SK-N-SH treated with all-trans-retinoic acid at 6 μM for 48 hours (cell line): ENCODE data around the gene MEIS2.

ENCODE experiments used
- ATAC-seq: fragments of 200-7000 bp; cut with Tn5 transposase; 3 replicates; pipeline ENCODE4 v1.9.1; 2020; ENCODE audit warnings: mild to moderate bottlenecking, moderate library complexity
- ARNTL ChIP-seq: fragments of 450-650 bp; formaldehyde crosslinking; IDR thresholded peaks from 2 replicates; pipeline ENCODE4 v1.5.0; 2020; ENCODE audit warnings: low read depth, mild to moderate bottlenecking, moderate library complexity, borderline replicate concordance
- BACH2 ChIP-seq: fragments of 250-450 bp; sonication (Bioruptor Pico); IDR thresholded peaks from 2 replicates; pipeline ENCODE4 v1.9.0; 2021; ENCODE audit warnings: mild to moderate bottlenecking, borderline replicate concordance
- CSDC2 ChIP-seq: fragments of 250-450 bp; sonication (Bioruptor Pico); IDR thresholded peaks from 2 replicates; pipeline ENCODE4 v1.5.0; 2020; ENCODE audit warnings: mild to moderate bottlenecking, moderate library complexity
- ESRRG ChIP-seq: fragments of 250-450 bp; sonication (Bioruptor Pico); IDR thresholded peaks from 2 replicates; pipeline ENCODE4 v1.6.1; 2021; ENCODE audit warnings: mild to moderate bottlenecking
- ISL1 ChIP-seq: fragments of 250-450 bp; sonication (Bioruptor Pico); IDR thresholded peaks from 2 replicates; pipeline ENCODE4 v2.1.2; 2022; ENCODE audit warnings: mild to moderate bottlenecking, moderate library complexity
- OSR1 ChIP-seq: fragments of 250-450 bp; sonication (Bioruptor Pico); IDR thresholded peaks from 2 replicates; pipeline ENCODE4 v1.8.0; 2022; ENCODE audit warnings: moderate library complexity, mild to moderate bottlenecking, inconsistent platforms
- PPARA ChIP-seq: fragments of 250-450 bp; sonication (Bioruptor Pico); IDR thresholded peaks from 2 replicates; pipeline ENCODE4 v1.5.0; 2020; ENCODE audit warnings: mild to moderate bottlenecking, borderline replicate concordance
- RARB ChIP-seq: fragments of 250-450 bp; sonication (Bioruptor Pico); IDR thresholded peaks from 2 replicates; pipeline ENCODE4 v1.8.0; 2021; ENCODE audit warnings: mild to moderate bottlenecking, moderate library complexity
- SNAI2 ChIP-seq: fragments of 250-450 bp; sonication (Bioruptor Pico); IDR thresholded peaks from 2 replicates; pipeline ENCODE4 v1.5.0; 2020; ENCODE audit warnings: mild to moderate bottlenecking, moderate library complexity
- TCF4 ChIP-seq: fragments of 250-450 bp; sonication (Bioruptor Pico); IDR thresholded peaks from 2 replicates; pipeline ENCODE4 v1.8.0; 2021; ENCODE audit warnings: mild to moderate bottlenecking, moderate library complexity, borderline replicate concordance
- TOX ChIP-seq: fragments of 250-450 bp; sonication (Bioruptor Pico); IDR thresholded peaks from 2 replicates; pipeline ENCODE4 v1.8.0; 2021; ENCODE audit warnings: mild to moderate bottlenecking, moderate library complexity, borderline replicate concordance
- ZC3H10 ChIP-seq: fragments of 250-450 bp; sonication (Bioruptor Pico); IDR thresholded peaks from 2 replicates; pipeline ENCODE4 v1.5.1; 2021; ENCODE audit warnings: mild to moderate bottlenecking, moderate library complexity
- ZFP3 ChIP-seq: fragments of 250-450 bp; sonication (Bioruptor Pico); IDR thresholded peaks from 2 replicates; pipeline ENCODE4 v1.5.0; 2020; ENCODE audit warnings: mild to moderate bottlenecking, moderate library complexity
- ZNF565 ChIP-seq: fragments of 450-650 bp; formaldehyde crosslinking; conservative IDR thresholded peaks from 2 replicates; pipeline ENCODE4 v1.5.0; 2020; ENCODE audit warnings: low read depth, mild to moderate bottlenecking, moderate library complexity
- ZNF70 ChIP-seq: fragments of 450-650 bp; formaldehyde crosslinking; IDR thresholded peaks from 2 replicates; pipeline ENCODE4 v1.5.0; 2020; ENCODE audit warnings: mild to moderate bottlenecking, moderate library complexity
- TF ChIP-seq, protein P1 (sequence below): fragments of 250-450 bp; sonication (Bioruptor Pico); IDR thresholded peaks from 2 replicates; pipeline ENCODE4 v1.8.0; 2020; ENCODE audit warnings: mild to moderate bottlenecking, moderate library complexity, borderline replicate concordance
- TF ChIP-seq, protein P2 (sequence below): fragments of 250-450 bp; sonication (Bioruptor Pico); IDR thresholded peaks from 2 replicates; pipeline ENCODE4 v1.5.0; 2020; ENCODE audit warnings: mild to moderate bottlenecking, moderate library complexity
- TF ChIP-seq, protein P3 (sequence below): fragments of 250-450 bp; sonication (Bioruptor Pico); IDR thresholded peaks from 2 replicates; pipeline ENCODE4 v1.8.0; 2021; ENCODE audit warnings: low read depth, mild to moderate bottlenecking, moderate library complexity, borderline replicate concordance
- TF ChIP-seq, protein P4 (sequence below): fragments of 250-450 bp; sonication (Bioruptor Pico); IDR thresholded peaks from 2 replicates; pipeline ENCODE4 v1.5.1; 2020; ENCODE audit warnings: low read depth, mild to moderate bottlenecking, moderate library complexity
- TF ChIP-seq, protein P5 (sequence below): fragments of 250-450 bp; sonication (Bioruptor Pico); IDR thresholded peaks from 2 replicates; pipeline ENCODE4 v1.5.1; 2021; ENCODE audit warnings: mild to moderate bottlenecking, moderate library complexity

Gene MEIS2

DNA sequence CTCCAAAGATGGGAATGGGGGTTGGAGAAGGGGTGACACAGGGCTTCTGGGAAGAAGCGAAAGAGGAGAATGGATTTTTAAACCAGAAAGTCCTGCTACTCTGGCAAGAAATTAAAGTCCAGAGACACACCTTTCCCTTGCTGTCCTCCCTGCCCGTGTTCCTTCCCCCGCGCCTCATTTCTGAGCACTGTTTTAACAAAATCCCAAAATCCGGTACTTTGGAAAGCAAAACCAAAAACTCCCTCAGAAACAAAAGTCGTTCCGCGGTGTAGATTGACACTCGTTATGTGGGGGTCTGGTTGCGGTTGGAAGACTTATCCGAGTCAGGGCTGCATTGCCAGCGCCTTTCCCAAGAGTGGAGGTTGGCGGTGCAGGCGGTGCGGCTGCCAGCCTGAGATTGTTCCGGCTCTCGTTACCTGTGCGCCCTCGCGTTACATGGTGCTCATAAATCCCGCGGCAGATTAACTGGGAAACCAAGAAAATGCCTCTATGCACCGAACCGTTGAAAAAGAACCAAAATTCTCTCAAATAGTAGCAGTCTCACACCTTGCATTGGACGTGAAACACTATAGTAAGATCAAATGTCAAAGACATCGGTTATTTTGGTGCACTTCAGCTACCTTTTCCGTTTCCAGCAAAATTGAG lies 217.7 kb downstream of the MEIS2 start:
- TF ChIP-seq, protein P1, sequence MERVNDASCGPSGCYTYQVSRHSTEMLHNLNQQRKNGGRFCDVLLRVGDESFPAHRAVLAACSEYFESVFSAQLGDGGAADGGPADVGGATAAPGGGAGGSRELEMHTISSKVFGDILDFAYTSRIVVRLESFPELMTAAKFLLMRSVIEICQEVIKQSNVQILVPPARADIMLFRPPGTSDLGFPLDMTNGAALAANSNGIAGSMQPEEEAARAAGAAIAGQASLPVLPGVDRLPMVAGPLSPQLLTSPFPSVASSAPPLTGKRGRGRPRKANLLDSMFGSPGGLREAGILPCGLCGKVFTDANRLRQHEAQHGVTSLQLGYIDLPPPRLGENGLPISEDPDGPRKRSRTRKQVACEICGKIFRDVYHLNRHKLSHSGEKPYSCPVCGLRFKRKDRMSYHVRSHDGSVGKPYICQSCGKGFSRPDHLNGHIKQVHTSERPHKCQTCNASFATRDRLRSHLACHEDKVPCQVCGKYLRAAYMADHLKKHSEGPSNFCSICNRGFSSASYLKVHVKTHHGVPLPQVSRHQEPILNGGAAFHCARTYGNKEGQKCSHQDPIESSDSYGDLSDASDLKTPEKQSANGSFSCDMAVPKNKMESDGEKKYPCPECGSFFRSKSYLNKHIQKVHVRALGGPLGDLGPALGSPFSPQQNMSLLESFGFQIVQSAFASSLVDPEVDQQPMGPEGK (CRISPR knock-in tag), result no peak
- TF ChIP-seq SNAI2 (CRISPR knock-in tag) (no peak), PPARA (no peak), ISL1 (CRISPR knock-in tag) (no peak), ZNF565 (CRISPR knock-in tag) (no peak), CSDC2 (no peak), ZC3H10 (no peak), ZNF70 (CRISPR knock-in tag) (no peak), TOX (CRISPR knock-in tag) (no peak), RARB (CRISPR knock-in tag) (no peak), OSR1 (CRISPR knock-in tag) (no peak), ESRRG (CRISPR knock-in tag) (no peak), BACH2 (no peak), TCF4 (CRISPR knock-in tag) (no peak), ZFP3 (CRISPR knock-in tag) (no peak)
- TF ChIP-seq, protein P2, sequence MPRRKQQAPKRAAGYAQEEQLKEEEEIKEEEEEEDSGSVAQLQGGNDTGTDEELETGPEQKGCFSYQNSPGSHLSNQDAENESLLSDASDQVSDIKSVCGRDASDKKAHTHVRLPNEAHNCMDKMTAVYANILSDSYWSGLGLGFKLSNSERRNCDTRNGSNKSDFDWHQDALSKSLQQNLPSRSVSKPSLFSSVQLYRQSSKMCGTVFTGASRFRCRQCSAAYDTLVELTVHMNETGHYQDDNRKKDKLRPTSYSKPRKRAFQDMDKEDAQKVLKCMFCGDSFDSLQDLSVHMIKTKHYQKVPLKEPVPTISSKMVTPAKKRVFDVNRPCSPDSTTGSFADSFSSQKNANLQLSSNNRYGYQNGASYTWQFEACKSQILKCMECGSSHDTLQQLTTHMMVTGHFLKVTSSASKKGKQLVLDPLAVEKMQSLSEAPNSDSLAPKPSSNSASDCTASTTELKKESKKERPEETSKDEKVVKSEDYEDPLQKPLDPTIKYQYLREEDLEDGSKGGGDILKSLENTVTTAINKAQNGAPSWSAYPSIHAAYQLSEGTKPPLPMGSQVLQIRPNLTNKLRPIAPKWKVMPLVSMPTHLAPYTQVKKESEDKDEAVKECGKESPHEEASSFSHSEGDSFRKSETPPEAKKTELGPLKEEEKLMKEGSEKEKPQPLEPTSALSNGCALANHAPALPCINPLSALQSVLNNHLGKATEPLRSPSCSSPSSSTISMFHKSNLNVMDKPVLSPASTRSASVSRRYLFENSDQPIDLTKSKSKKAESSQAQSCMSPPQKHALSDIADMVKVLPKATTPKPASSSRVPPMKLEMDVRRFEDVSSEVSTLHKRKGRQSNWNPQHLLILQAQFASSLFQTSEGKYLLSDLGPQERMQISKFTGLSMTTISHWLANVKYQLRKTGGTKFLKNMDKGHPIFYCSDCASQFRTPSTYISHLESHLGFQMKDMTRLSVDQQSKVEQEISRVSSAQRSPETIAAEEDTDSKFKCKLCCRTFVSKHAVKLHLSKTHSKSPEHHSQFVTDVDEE (CRISPR knock-in tag), result no peak
- TF ChIP-seq, protein P3, sequence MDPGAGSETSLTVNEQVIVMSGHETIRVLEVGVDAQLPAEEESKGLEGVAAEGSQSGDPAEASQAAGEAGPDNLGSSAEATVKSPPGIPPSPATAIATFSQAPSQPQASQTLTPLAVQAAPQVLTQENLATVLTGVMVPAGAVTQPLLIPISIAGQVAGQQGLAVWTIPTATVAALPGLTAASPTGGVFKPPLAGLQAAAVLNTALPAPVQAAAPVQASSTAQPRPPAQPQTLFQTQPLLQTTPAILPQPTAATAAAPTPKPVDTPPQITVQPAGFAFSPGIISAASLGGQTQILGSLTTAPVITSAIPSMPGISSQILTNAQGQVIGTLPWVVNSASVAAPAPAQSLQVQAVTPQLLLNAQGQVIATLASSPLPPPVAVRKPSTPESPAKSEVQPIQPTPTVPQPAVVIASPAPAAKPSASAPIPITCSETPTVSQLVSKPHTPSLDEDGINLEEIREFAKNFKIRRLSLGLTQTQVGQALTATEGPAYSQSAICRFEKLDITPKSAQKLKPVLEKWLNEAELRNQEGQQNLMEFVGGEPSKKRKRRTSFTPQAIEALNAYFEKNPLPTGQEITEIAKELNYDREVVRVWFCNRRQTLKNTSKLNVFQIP (CRISPR knock-in tag), result no peak
- TF ChIP-seq, protein P4, sequence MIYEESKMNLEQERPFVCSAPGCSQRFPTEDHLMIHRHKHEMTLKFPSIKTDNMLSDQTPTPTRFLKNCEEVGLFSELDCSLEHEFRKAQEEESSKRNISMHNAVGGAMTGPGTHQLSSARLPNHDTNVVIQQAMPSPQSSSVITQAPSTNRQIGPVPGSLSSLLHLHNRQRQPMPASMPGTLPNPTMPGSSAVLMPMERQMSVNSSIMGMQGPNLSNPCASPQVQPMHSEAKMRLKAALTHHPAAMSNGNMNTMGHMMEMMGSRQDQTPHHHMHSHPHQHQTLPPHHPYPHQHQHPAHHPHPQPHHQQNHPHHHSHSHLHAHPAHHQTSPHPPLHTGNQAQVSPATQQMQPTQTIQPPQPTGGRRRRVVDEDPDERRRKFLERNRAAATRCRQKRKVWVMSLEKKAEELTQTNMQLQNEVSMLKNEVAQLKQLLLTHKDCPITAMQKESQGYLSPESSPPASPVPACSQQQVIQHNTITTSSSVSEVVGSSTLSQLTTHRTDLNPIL (CRISPR knock-in tag), result no peak
- TF ChIP-seq, protein P5, sequence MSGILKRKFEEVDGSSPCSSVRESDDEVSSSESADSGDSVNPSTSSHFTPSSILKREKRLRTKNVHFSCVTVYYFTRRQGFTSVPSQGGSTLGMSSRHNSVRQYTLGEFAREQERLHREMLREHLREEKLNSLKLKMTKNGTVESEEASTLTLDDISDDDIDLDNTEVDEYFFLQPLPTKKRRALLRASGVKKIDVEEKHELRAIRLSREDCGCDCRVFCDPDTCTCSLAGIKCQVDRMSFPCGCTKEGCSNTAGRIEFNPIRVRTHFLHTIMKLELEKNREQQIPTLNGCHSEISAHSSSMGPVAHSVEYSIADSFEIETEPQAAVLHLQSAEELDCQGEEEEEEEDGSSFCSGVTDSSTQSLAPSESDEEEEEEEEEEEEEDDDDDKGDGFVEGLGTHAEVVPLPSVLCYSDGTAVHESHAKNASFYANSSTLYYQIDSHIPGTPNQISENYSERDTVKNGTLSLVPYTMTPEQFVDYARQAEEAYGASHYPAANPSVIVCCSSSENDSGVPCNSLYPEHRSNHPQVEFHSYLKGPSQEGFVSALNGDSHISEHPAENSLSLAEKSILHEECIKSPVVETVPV, result no peak
- ATAC-seq, result no peak

DNA sequence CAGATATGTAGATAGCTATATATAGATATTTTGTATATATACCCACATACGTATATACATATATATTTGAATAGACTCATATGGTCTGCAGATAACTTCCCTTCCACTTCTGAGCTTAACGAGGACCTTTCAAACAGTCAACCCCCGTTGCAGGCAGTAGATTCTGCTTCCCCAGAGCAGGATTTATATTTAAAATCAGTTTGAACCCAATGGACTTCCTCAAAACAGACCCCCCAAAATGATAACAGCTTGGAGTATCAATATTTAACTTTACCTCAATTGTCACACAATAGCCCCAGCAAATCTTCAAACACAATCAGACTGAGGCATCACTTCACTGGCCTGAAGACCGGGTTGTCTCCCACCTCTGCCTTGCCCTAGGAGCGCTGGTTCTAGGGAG lies 218.3 kb downstream of the MEIS2 start:
- no peak for ATAC-seq
- TF ChIP-seq CSDC2, result no peak
- TF ChIP-seq, protein P2 (CRISPR knock-in tag), result no peak
- TF ChIP-seq PPARA, result no peak
- no peak for TF ChIP-seq ARNTL (CRISPR knock-in tag)
- no peak for TF ChIP-seq ZFP3 (CRISPR knock-in tag)
- TF ChIP-seq, protein P3 (CRISPR knock-in tag), result no peak
